Measurements from ENCODE around the gene RELT.

Gene RELT

GRCh38 chr11:73376160-73376802 lies at the start of gene RELT:
Gene RELT (plus strand): TSS chr11:73376399. CDS start chr11:73389137, 12,738 bp downstream.
- peak; percentile 95 to 96 for DNase-seq

- no peak for DNase-seq
These were observed 49.0 kb upstream of the RELT start for GRCh38 chr11:73326929-73327811.

GRCh38 chr11:73327812-73328364 lies 48.3 kb upstream of the RELT start:
- no peak for DNase-seq

- DNase-seq, result no peak
These were observed 45.6 kb upstream of the RELT start for GRCh38 chr11:73330569-73331093.

- DNase-seq, result no peak
These were observed 44.9 kb upstream of the RELT start for GRCh38 chr11:73331138-73331916.

GRCh38 chr11:73333173-73333572 lies 43.0 kb upstream of the RELT start:
- DNase-seq, result no peak

- DNase-seq, result no peak
These were observed 42.4 kb upstream of the RELT start for GRCh38 chr11:73333640-73334383.

- DNase-seq, result no peak
These were observed 41.6 kb upstream of the RELT start for GRCh38 chr11:73334384-73335203.

- peak; percentile 72 to 77 for DNase-seq
These were observed 40.8 kb upstream of the RELT start for GRCh38 chr11:73335204-73335923.

- DNase-seq, result no peak
These were observed 38.4 kb upstream of the RELT start for GRCh38 chr11:73337846-73338245.

- DNase-seq, result no peak
These were observed 37.9 kb upstream of the RELT start for GRCh38 chr11:73338279-73338678.

- no peak for DNase-seq
These were observed 36.0 kb upstream of the RELT start for GRCh38 chr11:73340164-73340563.

- DNase-seq, result no peak
These were observed 33.6 kb upstream of the RELT start for GRCh38 chr11:73342633-73343032.

GRCh38 chr11:73343076-73343873 lies 32.9 kb upstream of the RELT start:
- DNase-seq, result no peak

- DNase-seq, result no peak
These were observed 32.0 kb upstream of the RELT start for GRCh38 chr11:73344191-73344607.

- DNase-seq, result no peak
These were observed 30.6 kb upstream of the RELT start for GRCh38 chr11:73345481-73346160.

- no peak for DNase-seq
These were observed 29.8 kb upstream of the RELT start for GRCh38 chr11:73346186-73346935.

GRCh38 chr11:73347067-73347466 lies 29.1 kb upstream of the RELT start:
- DNase-seq, result no peak
